Measurements from ENCODE around the gene MOBP.
"Not testable (repeated sequence)": the region's sequence is repeated elsewhere in the genome, so short reads cannot be mapped to it uniquely, and the experiment has no call there.

The MOBP gene

DNA sequence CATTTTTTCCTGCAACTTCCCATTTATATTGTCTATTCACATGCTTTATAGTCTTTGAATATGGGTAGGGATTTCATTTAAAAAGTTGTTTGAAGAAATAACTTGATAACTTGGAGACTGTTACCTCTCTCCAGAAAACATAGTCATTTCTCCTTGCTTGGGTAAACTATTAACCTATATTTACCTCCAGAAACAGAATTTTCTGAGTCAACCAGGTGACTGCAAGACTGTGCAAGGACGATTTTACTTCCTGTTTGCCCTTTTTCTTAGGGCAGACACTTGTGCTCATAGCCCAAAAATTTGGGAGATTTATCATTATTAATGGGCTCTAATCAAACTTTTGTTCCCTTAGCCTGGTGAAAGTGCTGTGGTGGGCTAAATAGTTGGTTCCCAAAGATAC, 14.3 kb upstream of the MOBP start:
- DNase-seq: no peak

DNA sequence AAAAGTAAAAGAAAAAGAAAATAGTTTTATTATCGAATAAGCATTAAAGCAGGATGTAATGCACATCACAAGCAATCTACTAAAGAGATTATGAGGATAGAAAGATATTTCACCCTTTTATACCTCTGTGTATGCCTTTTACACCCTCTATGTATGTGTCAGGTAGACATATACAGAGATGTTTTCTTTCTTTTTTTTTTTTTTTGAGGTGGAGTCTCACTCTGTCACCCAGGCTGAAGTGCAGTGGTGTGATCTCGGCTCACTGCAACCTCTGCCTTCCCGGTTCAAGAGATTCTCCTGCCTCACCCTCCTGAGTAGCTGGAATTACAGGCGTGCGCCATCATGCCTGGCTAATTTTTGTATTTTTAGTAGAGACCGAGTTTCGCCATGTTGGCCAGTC, 13.6 kb upstream of the MOBP start:
- DNase-seq: not testable (repeated sequence)

DNA sequence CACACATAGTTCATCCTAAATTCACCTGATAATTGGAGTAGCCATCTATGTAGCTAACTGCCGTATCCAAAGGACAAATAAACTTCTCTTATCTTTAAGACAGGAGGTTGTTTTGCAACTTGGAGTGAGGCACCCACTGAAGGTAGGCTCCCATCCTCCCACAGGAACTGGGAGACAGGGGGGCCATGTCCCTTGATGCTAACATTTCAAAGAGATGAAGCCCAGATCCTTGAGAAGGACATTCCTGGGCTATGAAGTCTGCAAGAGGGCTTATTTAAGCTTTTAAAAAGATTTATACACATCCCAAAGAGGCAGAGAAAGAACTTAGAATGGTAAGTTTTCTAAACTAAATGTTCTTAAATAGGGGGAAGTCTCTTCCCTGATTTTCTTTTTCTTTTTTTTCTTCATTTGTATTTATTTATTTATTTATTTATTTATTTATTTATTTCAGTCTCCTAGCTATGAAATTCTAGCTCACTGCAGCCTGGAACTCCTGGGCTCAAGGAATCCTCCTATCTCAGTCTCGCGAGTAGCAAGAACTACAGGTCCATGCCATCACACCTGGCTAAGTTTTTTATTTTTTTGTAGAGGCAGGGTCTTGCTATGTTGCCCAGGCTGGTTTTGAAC, 12.8 kb upstream of the MOBP start:
- DNase-seq: no peak

DNA sequence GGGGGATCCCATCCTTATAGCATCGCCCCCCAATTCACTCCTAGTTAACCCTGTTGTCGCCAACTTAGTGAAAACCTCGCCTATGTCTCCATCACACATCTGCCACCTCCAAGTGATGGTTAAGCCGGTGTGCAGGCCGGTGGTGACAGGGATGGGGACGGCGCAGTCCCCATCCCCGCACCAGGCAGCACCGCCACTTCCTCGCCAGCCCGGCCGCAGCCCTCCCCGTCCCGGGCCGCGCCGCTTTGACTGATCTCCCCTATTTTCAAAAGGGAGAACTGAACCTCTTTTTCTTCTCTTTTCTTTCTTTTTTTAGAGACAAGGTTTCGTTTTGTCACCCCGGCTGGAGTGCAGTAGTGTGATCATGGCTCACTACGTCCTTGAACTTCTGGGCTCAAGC, 11.3 kb upstream of the MOBP start:
- DNase-seq: no peak

DNA sequence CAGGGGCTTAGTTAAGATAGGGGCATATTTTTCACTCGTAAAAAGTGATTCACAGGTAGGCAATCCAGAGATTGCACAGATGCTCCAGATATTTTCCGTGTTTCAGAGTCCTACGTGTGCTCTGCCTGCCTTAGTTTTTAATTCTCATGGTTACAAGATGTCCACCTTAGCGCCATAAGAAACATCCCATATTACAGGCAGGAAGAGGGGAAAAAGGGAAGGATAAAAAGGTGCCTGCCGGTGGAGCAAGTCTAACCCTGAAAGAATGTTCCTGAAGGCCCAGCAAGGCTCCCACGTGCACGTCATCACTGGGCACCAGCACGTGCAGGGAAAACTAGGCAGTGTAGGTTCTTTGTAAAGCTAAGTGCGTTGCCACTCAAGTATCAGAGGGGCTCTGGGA, 10.1 kb upstream of the MOBP start:
- no peak for DNase-seq

DNA sequence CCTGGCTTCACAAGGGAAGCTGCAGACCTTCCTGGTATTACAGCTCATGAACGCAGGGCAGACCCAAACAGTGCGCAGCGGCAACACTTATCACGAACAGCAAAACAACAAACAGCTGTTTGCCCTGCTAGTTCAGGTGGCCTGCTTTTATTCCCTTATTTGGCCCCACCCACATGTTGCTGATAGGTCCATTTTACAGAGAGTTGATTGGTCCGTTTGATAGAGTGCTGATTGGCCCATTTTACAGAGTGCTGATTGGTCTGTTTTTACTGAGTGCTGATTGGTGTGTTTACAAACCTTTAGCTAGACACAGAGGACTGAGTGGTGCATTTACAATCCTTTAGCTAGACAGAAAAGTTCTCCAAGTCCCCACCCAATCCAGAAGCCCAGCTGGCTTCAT, 8.9 kb upstream of the MOBP start:
- not testable (repeated sequence) for DNase-seq

DNA sequence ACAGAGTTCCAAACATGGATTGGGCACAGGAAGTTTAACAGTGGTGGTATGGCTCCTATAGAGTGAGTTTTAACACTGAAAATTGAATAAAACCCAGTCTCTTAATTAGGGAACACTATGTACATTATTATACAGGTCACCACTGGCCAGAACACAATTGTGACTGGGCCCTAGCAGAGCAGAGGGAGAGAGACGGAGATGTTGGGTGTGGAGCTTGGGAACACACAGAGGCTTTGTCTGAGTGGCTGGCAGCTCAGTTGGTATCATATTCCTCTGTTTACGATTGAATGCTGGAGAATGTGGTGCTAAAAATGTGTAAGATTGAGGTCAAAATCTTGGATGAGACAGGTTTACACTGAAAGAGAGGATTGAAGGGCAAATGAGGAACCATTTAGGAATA, 6.8 kb upstream of the MOBP start:
- no peak for DNase-seq

DNA sequence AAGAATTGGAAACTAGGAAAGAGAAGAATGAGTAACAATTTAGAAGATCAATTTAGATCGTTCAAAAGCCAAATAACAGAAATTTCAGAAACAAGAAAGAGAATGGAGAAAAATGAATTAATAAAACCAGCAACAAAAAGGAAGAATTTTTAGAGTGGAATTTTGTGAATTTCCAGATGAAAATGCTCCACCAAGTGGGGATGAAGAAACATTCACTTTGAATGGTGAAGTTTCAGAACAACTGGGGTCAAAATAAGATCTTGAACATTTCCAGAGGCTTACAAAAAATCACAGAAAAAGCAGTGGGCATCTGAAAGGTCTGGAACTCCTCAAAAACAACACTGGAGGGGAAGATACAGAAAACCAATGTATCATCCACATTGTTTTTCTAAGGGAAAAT, 4.2 kb upstream of the MOBP start:
- no peak for DNase-seq

DNA sequence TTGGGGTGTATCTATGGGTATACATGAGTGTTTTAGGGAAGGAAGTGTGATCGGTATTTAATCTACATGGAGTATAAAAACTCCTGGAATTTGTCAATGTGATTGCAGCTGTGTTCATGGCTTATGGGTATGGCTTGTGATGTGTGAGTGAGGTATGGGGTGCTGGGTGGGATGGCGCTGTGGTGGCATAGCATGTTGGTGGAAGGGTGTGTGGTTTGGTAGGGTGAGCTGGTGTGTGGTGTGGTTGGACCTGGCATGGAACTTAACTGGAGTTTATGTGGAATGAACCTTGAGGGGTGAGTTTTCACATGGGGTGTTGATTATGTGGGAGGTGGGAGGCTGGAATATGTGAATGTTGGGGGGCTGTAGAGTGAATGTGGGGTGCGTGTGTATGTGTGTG, 492 bp upstream of the MOBP start:
- DNase-seq: no peak

DNA sequence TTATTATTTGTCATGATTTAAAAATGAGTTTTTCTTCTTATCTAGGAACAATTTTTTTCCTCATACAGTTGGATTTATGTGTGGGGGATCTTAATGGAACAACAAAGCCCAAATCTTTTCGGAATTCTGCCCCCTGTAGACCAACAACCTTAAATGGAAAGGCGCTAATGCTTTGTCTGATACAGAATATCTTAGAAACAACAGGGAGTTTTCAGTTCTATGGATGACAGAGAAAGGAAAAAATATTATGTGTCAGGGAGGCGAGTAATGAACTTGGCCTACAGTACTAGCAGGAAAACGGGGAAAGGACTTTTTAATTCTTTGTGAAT, 592 bp downstream of the MOBP start:
- DNase-seq: no peak

DNA sequence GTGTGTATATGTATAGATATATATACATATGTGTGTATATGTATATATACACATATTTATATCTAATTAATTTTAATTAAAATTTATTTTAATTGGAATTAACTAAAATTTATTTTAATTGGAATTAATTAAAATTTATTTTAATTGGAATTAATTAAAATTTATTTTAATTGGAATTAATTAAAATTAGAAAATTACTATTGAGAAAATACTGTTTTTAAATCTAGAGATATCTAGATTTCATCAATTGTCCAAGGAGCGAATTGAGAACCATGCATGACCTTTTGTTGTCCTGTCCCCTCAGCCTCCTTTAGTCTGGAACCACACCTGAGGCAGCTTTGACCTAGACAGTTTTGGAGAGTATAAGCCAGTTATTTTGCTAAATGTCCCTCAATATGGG, 1.8 kb downstream of the MOBP start:
- no peak for DNase-seq

DNA sequence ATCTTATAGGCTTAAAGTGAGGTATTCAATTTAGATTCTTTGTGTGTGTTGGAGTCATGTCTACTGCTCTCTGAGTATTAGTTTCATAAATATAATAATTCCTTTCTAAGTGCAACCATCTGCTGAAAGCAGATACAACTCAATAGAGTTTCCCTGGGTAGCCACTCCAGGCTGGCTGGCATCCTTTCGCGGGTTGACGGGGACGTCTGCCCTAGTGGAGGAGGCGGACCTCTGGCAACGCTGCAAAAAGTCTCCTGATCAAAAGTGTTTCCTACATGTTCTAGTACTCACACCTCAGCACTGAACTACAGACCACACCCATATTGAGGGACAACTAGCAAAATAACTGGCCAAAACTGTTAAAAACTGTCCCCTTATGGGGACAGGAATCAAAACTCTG, 2.5 kb downstream of the MOBP start:
- no peak for DNase-seq

DNA sequence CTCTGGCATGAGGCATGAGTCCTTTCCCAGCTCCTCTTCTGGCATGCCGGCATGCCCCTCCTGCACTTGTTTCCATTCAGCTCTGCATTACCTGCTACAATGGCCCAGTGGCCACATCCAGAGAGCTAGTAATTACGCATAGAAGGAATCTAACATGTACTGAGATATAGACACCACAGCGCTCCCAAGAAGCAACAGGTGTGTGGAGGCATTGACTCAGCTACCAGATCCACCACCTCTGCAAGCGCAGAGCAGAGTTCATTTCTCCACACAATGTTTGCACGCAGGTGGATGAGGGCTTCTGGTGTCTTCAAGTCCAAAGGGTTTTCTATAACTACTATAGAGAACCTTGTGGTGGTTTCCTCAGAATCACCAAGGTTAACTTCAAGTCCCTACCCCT, 4.2 kb downstream of the MOBP start:
- DNase-seq: no peak

DNA sequence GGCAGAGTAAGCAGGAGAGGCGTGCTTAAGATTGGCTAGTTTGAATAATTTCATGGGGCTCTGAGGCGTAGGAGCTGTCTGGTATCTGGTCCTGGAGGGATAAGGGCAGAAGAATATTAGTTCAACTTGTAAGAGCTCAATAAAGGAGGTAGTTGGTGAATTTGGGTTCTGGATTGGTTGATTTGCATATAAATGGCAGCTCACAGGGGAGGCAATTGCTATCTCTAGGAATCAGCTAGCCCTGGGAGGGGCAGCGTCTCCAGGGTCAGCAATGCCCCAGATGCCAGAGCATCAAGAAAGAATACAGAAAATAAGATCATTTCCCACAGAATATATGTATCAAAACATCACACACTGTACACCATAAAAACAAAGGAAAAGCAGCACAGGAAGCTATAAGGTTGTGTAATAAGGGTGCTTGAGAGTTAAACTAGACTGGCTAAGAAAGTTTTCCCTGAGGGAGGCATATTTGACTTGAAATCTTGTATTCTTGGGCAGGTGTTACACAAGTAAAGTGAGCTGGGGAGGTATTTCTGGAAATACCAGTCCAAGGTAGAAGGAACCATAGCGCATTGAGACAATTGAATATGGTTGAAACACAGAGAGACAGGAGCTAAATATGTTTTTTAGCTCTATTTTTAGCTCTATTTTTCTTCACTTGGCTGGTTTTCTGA, 6.1 kb downstream of the MOBP start:
- no peak for DNase-seq

DNA sequence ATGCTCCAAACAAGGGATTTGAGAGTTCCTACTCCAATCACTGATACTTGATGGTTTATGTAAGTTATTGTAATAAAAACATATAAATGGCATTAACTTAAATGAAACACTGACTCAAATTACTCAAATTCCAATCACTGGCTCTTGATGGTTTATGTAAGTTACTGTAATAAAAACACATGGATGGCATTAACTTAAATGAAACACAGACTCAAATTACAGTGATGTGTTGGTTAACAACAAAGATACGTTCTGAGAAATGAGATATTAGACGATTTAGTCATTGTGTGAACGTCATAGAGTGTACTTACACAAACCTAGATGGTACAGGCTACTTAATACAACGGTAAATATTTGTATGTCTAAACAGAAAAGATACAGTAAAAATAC, 6.6 kb downstream of the MOBP start:
- no peak for DNase-seq

DNA sequence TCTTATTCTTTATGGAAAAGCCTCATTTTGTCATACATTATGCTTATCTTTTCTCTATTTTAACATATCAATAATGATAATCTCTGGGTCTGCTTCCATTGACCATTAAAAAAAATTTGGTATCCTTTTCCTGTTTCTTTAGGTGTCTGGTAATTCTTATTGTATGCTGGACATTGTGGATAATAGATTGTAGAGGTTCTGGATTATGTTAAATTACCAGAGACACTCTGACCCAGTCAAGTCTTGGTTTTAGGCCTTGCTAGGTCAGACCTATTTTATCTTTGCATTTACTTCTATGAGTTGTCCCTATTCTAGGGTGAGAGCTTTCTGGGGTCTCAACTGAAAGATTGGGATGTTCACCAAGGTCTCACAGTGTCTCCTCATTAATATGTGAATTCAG, 9.3 kb downstream of the MOBP start:
- no peak for DNase-seq

DNA sequence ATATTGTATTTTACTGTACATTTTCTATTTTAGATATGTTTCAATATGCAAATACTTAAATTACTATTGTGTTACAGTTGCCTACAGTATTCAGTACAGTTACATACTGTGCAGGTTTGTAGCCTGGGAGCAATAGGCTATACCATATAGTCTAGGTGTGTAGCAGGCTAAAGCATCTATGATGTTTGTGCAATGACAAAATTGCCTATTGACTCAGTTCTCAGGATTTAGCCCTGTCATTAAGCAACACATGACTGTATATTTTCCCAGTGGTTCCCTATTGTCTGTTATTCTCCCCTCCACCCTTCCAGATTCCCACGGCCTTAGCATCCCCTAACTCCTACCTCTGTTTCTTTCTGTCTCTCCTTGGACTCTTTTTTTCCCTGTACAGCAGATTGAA, 10.7 kb downstream of the MOBP start:
- no peak for DNase-seq

DNA sequence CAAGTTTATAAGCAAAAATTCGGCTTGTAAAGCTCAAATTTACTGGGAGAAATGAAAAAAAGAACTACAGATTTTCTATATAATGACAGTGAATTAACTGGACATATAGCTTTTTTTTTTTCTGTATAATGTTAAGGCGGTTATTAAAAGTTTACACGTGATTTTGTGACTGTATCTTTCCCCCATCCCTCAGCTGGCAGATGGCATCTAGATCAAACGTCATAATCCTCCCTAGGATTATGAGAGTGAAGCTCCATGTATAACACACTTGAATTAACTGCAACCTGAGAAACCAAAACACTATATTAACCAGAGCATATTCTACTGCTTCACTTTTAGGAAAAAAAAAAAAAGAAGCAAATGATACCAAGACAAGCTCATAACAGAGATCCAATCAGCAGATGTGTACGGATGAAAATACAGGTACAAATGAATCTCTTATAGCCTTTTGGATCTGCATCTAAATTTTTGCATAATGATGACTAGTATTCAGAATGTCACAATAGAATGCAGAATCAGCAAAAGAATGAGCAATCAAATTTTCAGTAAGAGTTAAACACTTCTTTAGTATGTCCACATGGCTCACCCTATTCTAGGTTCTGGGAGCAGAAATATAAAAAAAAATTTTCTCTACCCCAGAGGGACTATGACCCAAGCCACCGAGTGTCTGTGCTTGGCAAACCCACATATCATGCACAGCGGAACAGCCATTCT, 12.4 kb downstream of the MOBP start:
- no peak for DNase-seq

DNA sequence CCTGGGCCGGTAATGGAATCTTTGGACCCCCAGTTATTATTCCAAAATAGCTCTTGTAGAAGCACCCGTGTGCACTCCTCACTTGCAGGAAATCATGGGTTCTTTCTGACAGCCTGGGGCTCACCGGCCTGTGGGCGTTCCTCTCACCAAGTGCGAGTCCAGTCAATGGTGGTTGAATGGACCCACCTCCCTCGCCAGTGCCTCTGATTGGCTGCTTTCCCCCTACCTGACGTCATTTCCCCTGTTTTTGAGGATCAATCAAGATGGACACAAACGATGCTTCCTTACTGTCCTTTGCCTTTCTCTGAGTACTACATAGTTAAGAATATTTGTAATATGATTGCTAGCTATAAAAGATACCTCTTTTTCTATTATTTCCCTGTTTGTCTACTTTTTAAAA, 18.1 kb downstream of the MOBP start:
- DNase-seq: no peak

DNA sequence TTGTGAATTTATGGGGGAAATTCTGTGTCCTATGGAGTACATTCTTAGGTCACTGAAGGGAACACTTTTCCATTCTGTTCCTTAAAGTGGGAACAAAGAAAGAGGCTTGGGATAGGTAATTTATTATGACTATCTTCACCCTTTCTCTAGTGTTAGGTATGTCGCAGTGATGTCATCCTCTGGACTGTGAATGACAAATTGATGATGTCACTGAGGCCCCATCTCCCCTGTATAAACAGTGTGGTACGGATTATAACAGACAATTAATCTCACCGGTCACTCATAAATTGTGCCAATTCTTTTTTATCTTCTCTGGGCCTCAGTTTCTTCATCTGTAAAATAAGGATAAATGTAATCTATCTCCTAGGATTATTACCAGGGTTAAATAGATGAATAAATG, 23.5 kb downstream of the MOBP start:
- DNase-seq: no peak

DNA sequence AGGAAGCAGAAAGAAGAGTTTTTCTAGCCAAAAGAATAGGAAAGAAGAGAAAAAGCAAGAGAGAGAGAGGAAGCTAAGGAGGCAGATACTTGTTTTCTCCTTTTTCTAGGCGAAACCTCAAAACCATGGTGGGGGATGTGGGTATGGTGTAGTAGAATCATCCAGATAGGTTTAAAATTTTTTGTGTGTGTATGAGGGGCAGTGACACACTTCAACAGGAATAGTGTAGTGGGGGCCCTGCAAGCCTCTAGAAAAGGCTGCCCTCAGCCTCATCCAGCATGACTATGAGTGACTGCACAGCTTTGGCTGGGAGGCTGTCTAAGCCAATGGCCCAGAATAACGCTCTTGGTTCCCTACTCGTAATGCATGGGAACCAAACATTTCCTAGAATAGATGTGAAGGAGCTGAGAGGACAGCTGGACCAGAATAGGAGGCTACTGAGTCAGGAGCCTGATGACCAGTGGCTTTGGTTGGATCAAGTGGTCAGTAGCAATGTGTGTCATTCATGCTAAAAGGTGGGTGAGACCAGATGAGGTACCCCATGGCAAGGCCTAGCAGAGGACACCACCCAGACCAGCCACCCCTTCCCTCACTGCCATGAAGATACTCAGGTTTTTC, 24.4 kb downstream of the MOBP start:
- DNase-seq: no peak

DNA sequence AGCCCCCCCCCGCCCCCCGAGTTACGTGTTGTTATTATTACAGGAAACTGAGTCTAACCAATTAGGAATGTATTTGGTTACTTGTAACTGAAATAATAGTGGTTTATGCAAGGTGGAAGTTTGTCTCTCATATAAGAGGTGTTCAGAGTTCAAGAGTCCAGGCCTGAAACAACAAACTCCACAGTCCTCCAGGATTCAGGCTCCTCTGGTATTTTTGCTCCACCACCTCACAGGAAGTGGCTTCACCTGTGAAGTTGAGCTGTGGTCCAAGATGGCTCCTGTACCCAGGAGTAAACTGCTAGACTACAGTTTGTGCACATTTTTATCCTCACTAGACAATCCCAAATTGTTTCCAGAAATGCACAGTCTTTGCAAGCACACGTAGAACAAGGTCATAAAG, 27.3 kb downstream of the MOBP start:
- DNase-seq: no peak

DNA sequence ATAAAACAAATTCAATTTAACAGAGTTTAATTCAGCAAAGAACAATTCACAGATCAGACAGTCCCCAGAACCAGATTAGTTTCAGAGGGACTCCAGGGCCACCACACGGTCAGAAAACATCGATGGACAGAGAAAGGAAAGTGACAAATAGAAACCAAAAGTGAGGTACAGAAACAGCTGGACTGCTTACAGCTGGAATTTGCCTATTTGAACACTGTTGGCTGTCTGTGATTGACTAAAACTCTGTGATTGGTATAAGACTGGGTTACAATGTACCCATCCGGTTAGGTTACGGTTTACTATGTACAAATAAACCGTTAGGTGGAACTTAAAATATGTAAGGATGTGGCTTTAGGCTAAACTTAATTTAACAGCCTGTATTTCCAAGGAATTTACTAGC, 30.3 kb downstream of the MOBP start:
- DNase-seq: no peak
